ENCODE results near the gene WBP1.
"Not testable (repeated sequence)": the region's sequence is repeated elsewhere in the genome, so short reads cannot be mapped to it uniquely, and the experiment has no call there.

The WBP1 gene

DNA sequence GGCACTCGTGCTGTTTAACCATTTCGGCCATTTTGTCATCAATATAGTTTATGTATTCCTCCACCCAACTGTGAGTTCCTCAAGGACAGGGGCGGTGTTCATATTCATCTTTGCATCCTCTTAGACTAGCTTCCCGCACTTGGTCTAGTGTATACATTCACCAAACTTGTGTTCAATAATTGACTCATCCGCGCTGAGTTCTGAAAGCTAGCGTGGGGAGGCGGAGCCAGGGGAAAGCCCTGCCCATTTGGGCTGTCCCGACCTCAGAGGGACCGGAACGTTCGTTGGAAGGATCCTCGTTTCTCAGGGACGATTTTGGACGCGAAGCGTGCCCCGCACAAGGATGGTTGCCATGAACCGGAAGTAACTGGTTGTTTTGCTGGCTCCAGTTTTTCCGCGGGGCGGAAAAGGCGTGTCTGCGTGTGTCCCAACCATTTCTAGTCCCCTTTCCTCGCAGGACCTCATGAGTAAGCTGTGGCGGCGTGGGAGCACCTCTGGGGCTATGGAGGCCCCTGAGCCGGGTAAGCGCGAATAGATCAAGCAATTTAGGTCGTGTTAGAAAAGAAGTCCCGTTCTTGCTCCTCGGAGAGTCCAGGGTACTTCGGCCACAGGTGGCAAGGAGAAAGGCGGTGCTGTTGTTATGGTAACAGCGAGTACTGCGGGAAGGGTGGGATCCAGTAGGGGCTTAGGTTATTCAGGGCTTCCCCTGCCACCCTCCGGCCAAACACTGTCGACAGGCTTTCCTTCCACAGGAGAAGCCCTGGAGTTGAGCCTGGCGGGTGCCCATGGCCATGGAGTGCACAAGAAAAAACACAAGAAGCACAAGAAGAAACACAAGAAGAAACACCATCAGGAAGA, 3.4 kb upstream of the WBP1 start, which contains the start of gene INO80B:
Gene INO80B (plus strand): TSS at position 434 of the 858 bp plus-strand sequence. CDS start 30 bp downstream, at position 464.
- no peaks in the 10 kb centered on the region for H3K36me3 ChIP-seq (ENCODE audit: control insufficient read depth in 1 of 2, insufficient read depth in 2 of 2, low read length in 2 of 2)
- peak within 1 kb of the TSS; percentile 84 to 85 for H3K4me3 ChIP-seq (ENCODE audit: low read depth in 1 of 2, low read length in 2 of 2)
- peaks cover 28 to 38% of the 10 kb centered on the region in 2 donors for H3K4me1 ChIP-seq (ENCODE audit: control insufficient read depth in 1 of 2, insufficient read depth in 2 of 2, low read length in 2 of 2)
- H3K9ac ChIP-seq (ENCODE audit: low read depth in 1 of 2, low read length in 2 of 2) = peak within 1 kb of the TSS; percentile 73 to 74
- no peaks in the 10 kb centered on the region for H3K27me3 ChIP-seq (ENCODE audit: control insufficient read depth in 1 of 2, insufficient read depth in 2 of 2, low read length in 2 of 2)
- H3K27ac ChIP-seq (ENCODE audit: low read depth, low read length) = no peak within 1 kb of the TSS
- H3K9me3 ChIP-seq (ENCODE audit: control insufficient read depth in 1 of 2, low read length in 2 of 2) = no peaks in the 10 kb centered on the region

DNA sequence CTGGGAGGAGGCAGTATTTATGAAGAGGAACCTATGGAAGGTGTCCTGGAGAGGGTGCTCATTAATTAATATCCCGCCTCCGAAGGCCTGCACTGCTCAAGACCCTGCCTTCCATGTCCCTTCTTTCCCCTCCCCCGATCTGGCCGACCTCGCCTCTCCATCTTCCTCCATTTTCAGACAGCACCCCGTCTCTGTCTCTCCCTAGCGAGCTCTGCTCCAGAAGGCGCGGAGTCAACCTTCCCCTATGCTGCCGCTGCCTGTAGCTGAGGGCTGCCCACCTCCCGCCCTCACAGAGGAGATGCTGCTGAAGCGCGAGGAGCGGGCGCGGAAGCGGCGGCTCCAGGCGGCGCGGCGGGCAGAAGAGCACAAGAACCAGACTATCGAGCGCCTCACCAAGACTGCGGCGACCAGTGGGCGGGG, 1.1 kb upstream of the WBP1 start:
- Histone ChIP-seq H3K27me3 (ENCODE audit: control insufficient read depth in 1 of 2, insufficient read depth in 2 of 2, low read length in 2 of 2) (no peaks in the 10 kb centered on the region), H3K9me3 (ENCODE audit: control insufficient read depth in 1 of 2, low read length in 2 of 2) (no peaks in the 10 kb centered on the region), H3K4me1 (ENCODE audit: control insufficient read depth in 1 of 2, insufficient read depth in 2 of 2, low read length in 2 of 2) (peaks cover 28 to 41% of the 10 kb centered on the region in 2 donors), H3K27ac (ENCODE audit: low read depth, low read length) (peak overlapping the region; percentile 98), H3K4me3 (ENCODE audit: low read depth in 1 of 2, low read length in 2 of 2) (peak overlapping the region; percentile 79 to 99), H3K9ac (ENCODE audit: low read depth in 1 of 2, low read length in 2 of 2) (peak overlapping the region; percentile 27 to 96), H3K36me3 (ENCODE audit: control insufficient read depth in 1 of 2, insufficient read depth in 2 of 2, low read length in 2 of 2) (peaks cover 3 to 15% of the 10 kb centered on the region in 2 donors)

- Histone ChIP-seq H3K4me3 (ENCODE audit: low read depth in 1 of 2, low read length in 2 of 2) (peak overlapping the region; percentile 79 to 99), H3K27me3 (ENCODE audit: control insufficient read depth in 1 of 2, insufficient read depth in 2 of 2, low read length in 2 of 2) (no peaks in the 10 kb centered on the region), H3K9me3 (ENCODE audit: control insufficient read depth in 1 of 2, low read length in 2 of 2) (no peaks in the 10 kb centered on the region), H3K4me1 (ENCODE audit: control insufficient read depth in 1 of 2, insufficient read depth in 2 of 2, low read length in 2 of 2) (peaks cover 32 to 46% of the 10 kb centered on the region in 2 donors), H3K9ac (ENCODE audit: low read depth in 1 of 2, low read length in 2 of 2) (peak overlapping the region; percentile 93 to 96), H3K36me3 (ENCODE audit: control insufficient read depth in 1 of 2, insufficient read depth in 2 of 2, low read length in 2 of 2) (peaks cover 8 to 20% of the 10 kb centered on the region in 2 donors), H3K27ac (ENCODE audit: low read depth, low read length) (peak overlapping the region; percentile 98)
Observed at GRCh38 chr2:74457549-74458131, 598 bp upstream of the WBP1 start.

- no peaks in the 10 kb centered on the region for H3K27me3 ChIP-seq (ENCODE audit: control insufficient read depth in 1 of 2, insufficient read depth in 2 of 2, low read length in 2 of 2)
- peak overlapping the region; percentile 79 to 84 for H3K9ac ChIP-seq (ENCODE audit: low read depth in 1 of 2, low read length in 2 of 2)
- peaks cover 11 to 25% of the 10 kb centered on the region in 2 donors for H3K36me3 ChIP-seq (ENCODE audit: control insufficient read depth in 1 of 2, insufficient read depth in 2 of 2, low read length in 2 of 2)
- no peaks in the 10 kb centered on the region for H3K9me3 ChIP-seq (ENCODE audit: control insufficient read depth in 1 of 2, low read length in 2 of 2)
- peak overlapping the region; percentile 28 for H3K27ac ChIP-seq (ENCODE audit: low read depth, low read length)
- H3K4me1 ChIP-seq (ENCODE audit: control insufficient read depth in 1 of 2, insufficient read depth in 2 of 2, low read length in 2 of 2) = peaks cover 39 to 53% of the 10 kb centered on the region in 2 donors
- peak overlapping the region; percentile 89 to 99 for H3K4me3 ChIP-seq (ENCODE audit: low read depth in 1 of 2, low read length in 2 of 2)
Observed at GRCh38 chr2:74458938-74459363, 713 bp downstream of the WBP1 start.

GRCh38 chr2:74459503-74460118, 1.4 kb downstream of the WBP1 start:
- Histone ChIP-seq H3K4me3 (ENCODE audit: low read depth in 1 of 2, low read length in 2 of 2) (peak overlapping the region; percentile 89 to 99), H3K4me1 (ENCODE audit: control insufficient read depth in 1 of 2, insufficient read depth in 2 of 2, low read length in 2 of 2) (peaks cover 39 to 56% of the 10 kb centered on the region in 2 donors), H3K36me3 (ENCODE audit: control insufficient read depth in 1 of 2, insufficient read depth in 2 of 2, low read length in 2 of 2) (peaks cover 11 to 25% of the 10 kb centered on the region in 2 donors), H3K9ac (ENCODE audit: low read depth in 1 of 2, low read length in 2 of 2) (peak overlapping the region; percentile 26 to 84)
- not testable (repeated sequence) for H3K27me3 ChIP-seq (ENCODE audit: control insufficient read depth in 1 of 2, insufficient read depth in 2 of 2, low read length in 2 of 2); H3K9me3 ChIP-seq (ENCODE audit: control insufficient read depth in 1 of 2, low read length in 2 of 2); H3K27ac ChIP-seq (ENCODE audit: low read depth, low read length)

DNA sequence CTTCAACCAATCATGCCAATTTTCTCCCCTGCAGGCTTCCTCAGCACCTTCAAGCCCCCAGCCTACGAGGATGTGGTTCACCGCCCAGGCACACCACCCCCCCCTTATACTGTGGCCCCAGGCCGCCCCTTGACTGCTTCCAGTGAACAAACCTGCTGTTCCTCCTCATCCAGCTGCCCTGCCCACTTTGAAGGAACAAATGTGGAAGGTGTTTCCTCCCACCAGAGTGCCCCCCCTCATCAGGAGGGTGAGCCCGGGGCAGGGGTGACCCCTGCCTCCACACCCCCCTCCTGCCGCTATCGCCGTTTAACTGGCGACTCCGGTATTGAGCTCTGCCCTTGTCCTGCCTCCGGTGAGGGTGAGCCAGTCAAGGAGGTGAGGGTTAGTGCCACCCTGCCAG, 1.9 kb downstream of the WBP1 start:
- not testable (repeated sequence) for H3K9ac ChIP-seq (ENCODE audit: low read depth in 1 of 2, low read length in 2 of 2); H3K4me3 ChIP-seq (ENCODE audit: low read depth in 1 of 2, low read length in 2 of 2); H3K27me3 ChIP-seq (ENCODE audit: control insufficient read depth in 1 of 2, insufficient read depth in 2 of 2, low read length in 2 of 2); H3K27ac ChIP-seq (ENCODE audit: low read depth, low read length); H3K9me3 ChIP-seq (ENCODE audit: control insufficient read depth in 1 of 2, low read length in 2 of 2)
- peaks cover 11 to 25% of the 10 kb centered on the region in 2 donors for H3K36me3 ChIP-seq (ENCODE audit: control insufficient read depth in 1 of 2, insufficient read depth in 2 of 2, low read length in 2 of 2)
- H3K4me1 ChIP-seq (ENCODE audit: control insufficient read depth in 1 of 2, insufficient read depth in 2 of 2, low read length in 2 of 2) = peaks cover 37 to 55% of the 10 kb centered on the region in 2 donors

DNA sequence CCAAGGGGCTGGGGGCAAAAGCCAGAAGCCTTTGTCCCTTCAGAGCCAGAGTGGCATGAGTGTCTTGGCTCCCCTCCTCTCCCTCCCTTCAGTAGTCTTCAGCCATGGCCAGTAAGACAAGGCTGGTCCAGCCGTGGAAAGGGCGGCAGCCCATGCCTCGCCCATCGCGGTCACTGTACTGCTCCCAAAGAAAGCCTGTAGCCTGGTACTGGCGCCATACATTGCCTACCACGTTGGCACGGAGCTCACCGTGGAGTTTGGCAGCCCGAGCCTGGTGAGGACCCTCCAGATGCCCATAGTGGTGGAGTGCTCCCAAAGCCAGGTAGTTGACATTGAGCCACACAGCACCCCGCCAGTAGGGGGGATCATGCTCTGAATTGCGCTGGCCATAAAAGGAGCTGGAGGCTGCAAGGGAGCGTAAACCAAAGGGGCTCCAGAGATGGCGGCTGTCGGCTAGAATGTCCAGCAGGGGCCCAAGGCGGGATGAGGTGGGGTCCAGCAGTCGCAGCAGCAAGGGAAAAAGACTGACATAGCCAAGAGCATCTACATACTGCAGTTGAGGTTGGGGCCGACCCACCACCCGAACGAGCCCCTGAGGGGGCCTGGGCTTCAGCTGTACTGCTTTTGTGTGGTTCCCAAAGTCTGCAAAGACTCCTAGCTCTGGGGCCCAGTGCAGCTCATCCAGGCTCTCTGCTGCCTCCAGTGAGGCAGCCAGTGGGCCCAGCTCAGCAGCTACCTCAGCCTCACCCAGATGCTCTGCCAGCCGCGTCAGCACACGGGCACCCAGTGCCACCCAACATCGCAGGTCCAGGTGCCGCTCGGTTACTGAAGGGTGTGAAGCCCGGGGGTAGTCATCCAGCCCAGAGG, 3.2 kb downstream of the WBP1 start:
- no peak overlapping the region for H3K4me3 ChIP-seq (ENCODE audit: low read depth in 1 of 2, low read length in 2 of 2)

GRCh38 chr2:74462054-74462785, 4.0 kb downstream of the WBP1 start:
- no peaks in the 10 kb centered on the region for H3K9me3 ChIP-seq (ENCODE audit: control insufficient read depth in 1 of 2, low read length in 2 of 2)
- no peaks in the 10 kb centered on the region for H3K27me3 ChIP-seq (ENCODE audit: control insufficient read depth in 1 of 2, insufficient read depth in 2 of 2, low read length in 2 of 2)
- peak overlapping the region; percentile 50 to 60 for H3K9ac ChIP-seq (ENCODE audit: low read depth in 1 of 2, low read length in 2 of 2)
- peaks cover 22 to 35% of the 10 kb centered on the region in 2 donors for H3K4me1 ChIP-seq (ENCODE audit: control insufficient read depth in 1 of 2, insufficient read depth in 2 of 2, low read length in 2 of 2)
- H3K27ac ChIP-seq (ENCODE audit: low read depth, low read length) = no peak overlapping the region
- peak overlapping the region in 1 of 2 donors; percentile 53 for H3K4me3 ChIP-seq (ENCODE audit: low read depth in 1 of 2, low read length in 2 of 2)
- peaks cover 11 to 25% of the 10 kb centered on the region in 2 donors for H3K36me3 ChIP-seq (ENCODE audit: control insufficient read depth in 1 of 2, insufficient read depth in 2 of 2, low read length in 2 of 2)

More for the DNA sequence above, 3.2 kb downstream of the WBP1 start:
- Histone ChIP-seq H3K9ac (ENCODE audit: low read depth in 1 of 2, low read length in 2 of 2) (no peak overlapping the region), H3K27ac (ENCODE audit: low read depth, low read length) (no peak overlapping the region), H3K4me1 (ENCODE audit: control insufficient read depth in 1 of 2, insufficient read depth in 2 of 2, low read length in 2 of 2) (peaks cover 29 to 43% of the 10 kb centered on the region in 2 donors), H3K27me3 (ENCODE audit: control insufficient read depth in 1 of 2, insufficient read depth in 2 of 2, low read length in 2 of 2) (no peaks in the 10 kb centered on the region), H3K9me3 (ENCODE audit: control insufficient read depth in 1 of 2, low read length in 2 of 2) (no peaks in the 10 kb centered on the region), H3K36me3 (ENCODE audit: control insufficient read depth in 1 of 2, insufficient read depth in 2 of 2, low read length in 2 of 2) (peaks cover 11 to 25% of the 10 kb centered on the region in 2 donors)

DNA sequence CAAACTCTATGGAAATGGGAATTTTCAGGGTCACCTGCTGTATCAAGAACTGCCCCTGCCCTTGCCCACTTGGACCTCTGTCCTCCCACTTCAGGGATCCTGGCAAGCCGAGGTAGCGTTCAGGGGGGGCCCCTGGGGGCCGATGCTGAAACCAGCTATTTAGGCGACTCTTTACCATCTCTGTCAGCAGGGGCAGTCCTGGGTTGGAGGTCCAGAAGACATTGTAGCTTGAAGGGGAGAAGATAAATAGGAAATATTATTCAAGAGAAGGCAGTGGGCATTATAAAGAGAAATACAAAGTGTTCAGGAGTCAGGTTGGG, 4.5 kb downstream of the WBP1 start:
- Histone ChIP-seq H3K27me3 (ENCODE audit: control insufficient read depth in 1 of 2, insufficient read depth in 2 of 2, low read length in 2 of 2) (no peaks in the 10 kb centered on the region), H3K27ac (ENCODE audit: low read depth, low read length) (no peak overlapping the region), H3K36me3 (ENCODE audit: control insufficient read depth in 1 of 2, insufficient read depth in 2 of 2, low read length in 2 of 2) (peaks cover 11 to 25% of the 10 kb centered on the region in 2 donors), H3K4me1 (ENCODE audit: control insufficient read depth in 1 of 2, insufficient read depth in 2 of 2, low read length in 2 of 2) (peaks cover 22 to 34% of the 10 kb centered on the region in 2 donors), H3K9me3 (ENCODE audit: control insufficient read depth in 1 of 2, low read length in 2 of 2) (no peaks in the 10 kb centered on the region), H3K4me3 (ENCODE audit: low read depth in 1 of 2, low read length in 2 of 2) (peak overlapping the region; percentile 30 to 53), H3K9ac (ENCODE audit: low read depth in 1 of 2, low read length in 2 of 2) (peak overlapping the region; percentile 50 to 60)
